Osteocyte (in vitro differentiated cells): ENCODE results near the gene ZNF800. TPM values are rescaled to one million over a fixed set of nuclear protein-coding genes. Genes with fewer than 3 reads are reported as not detected.
A peak's percentile ranks its signal among the peaks of the same experiment; 100 is the strongest.
"Not testable (repeated sequence)": the region's sequence is repeated elsewhere in the genome, so short reads cannot be mapped to it uniquely, and the experiment has no call there.

Experiments
- DNase-seq: peaks from one replicate; pipeline ENCODE4 v3.0.0; 2021; ENCODE audit warnings: mixed read lengths; ENCODE audit not compliant: unreplicated experiment; ENCODE audit errors: extremely low spot score
- H3K27ac Mint-ChIP-seq: one replicate; pipeline ENCODE4 v1.8.0; 2021; ENCODE audit warnings: mild to moderate bottlenecking, mixed read lengths; ENCODE audit not compliant: unreplicated experiment
- H3K27me3 Mint-ChIP-seq: one replicate; pipeline ENCODE4 v1.8.0; 2021; ENCODE audit warnings: mixed read lengths; ENCODE audit not compliant: unreplicated experiment
- H3K36me3 Mint-ChIP-seq: one replicate; pipeline ENCODE4 v1.8.0; 2021; ENCODE audit warnings: mixed read lengths; ENCODE audit not compliant: unreplicated experiment
- H3K4me1 Mint-ChIP-seq: one replicate; pipeline ENCODE4 v1.8.0; 2021; ENCODE audit warnings: mixed read lengths; ENCODE audit not compliant: unreplicated experiment
- H3K4me3 Mint-ChIP-seq: one replicate; pipeline ENCODE4 v1.8.0; 2021; ENCODE audit warnings: mild to moderate bottlenecking, moderate library complexity, mixed read lengths; ENCODE audit not compliant: unreplicated experiment
- H3K9me3 Mint-ChIP-seq: one replicate; pipeline ENCODE4 v1.8.0; 2021; ENCODE audit warnings: mixed read lengths; ENCODE audit not compliant: unreplicated experiment
- total RNA-seq: library from RNA; stranded (reverse); gene quantifications from 2 replicates; pipeline ENCODE4 v1.2.1, GENCODE V29; 2021
- TF ChIP-seq, protein P1 (sequence below): fragments of 200-600 bp; sonication (generic); IDR thresholded peaks from 2 replicates; pipeline ENCODE4 v1.5.0; 2021; ENCODE audit warnings: antibody characterized with exemption, mild to moderate bottlenecking, moderate library complexity

ZNF800 gene
- total RNA-seq, 1 donor from 2014 or later, result 27.7 TPM

DNA sequence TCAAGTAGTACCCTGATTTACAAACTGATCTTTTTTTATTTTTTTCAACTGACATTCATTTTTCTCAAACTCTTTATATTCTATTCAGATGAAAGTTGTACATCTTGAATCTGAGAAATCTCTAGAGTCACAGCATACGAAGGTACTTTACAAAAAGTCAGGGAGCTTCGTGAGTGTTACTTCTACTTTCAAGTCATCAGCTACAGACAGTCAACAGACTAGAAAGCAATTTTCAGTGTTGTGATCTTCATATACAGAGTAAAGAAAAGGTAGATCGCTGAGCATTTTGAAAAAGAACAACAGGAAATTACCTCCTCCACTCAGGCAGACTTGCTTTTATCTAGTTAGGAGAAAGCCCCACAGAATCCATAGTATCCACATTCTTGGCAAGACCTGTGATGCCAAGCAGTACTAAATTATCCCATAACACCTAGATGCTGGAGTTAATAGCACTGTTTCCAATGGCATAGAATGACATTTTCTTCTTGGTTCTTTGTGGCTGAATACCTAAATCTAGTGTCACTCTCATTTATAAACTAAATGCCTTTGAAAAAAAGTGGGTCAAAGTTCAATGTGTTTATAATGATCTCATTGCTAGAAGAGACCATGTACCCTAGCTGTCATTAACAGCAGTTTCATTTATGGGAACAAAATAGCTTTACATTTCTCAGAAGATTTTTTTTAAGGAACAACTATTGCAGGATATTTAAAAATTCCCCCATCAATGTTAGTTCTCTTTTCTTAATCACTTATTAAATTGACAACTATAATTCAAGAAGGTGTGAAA, 12.0 kb upstream of the ZNF800 start:
- no peaks in the 10 kb centered on the region for H3K4me1 Mint-ChIP-seq
- H3K9me3 Mint-ChIP-seq, result no peaks in the 10 kb centered on the region
- peaks cover 72% of the 10 kb centered on the region for H3K27me3 Mint-ChIP-seq
- DNase-seq, result no peak
- H3K36me3 Mint-ChIP-seq, result no peaks in the 10 kb centered on the region
- no peak overlapping the region for H3K4me3 Mint-ChIP-seq
- TF ChIP-seq, protein P1, sequence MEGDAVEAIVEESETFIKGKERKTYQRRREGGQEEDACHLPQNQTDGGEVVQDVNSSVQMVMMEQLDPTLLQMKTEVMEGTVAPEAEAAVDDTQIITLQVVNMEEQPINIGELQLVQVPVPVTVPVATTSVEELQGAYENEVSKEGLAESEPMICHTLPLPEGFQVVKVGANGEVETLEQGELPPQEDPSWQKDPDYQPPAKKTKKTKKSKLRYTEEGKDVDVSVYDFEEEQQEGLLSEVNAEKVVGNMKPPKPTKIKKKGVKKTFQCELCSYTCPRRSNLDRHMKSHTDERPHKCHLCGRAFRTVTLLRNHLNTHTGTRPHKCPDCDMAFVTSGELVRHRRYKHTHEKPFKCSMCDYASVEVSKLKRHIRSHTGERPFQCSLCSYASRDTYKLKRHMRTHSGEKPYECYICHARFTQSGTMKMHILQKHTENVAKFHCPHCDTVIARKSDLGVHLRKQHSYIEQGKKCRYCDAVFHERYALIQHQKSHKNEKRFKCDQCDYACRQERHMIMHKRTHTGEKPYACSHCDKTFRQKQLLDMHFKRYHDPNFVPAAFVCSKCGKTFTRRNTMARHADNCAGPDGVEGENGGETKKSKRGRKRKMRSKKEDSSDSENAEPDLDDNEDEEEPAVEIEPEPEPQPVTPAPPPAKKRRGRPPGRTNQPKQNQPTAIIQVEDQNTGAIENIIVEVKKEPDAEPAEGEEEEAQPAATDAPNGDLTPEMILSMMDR, result no peak
- H3K27ac Mint-ChIP-seq, result no peak overlapping the region

DNA sequence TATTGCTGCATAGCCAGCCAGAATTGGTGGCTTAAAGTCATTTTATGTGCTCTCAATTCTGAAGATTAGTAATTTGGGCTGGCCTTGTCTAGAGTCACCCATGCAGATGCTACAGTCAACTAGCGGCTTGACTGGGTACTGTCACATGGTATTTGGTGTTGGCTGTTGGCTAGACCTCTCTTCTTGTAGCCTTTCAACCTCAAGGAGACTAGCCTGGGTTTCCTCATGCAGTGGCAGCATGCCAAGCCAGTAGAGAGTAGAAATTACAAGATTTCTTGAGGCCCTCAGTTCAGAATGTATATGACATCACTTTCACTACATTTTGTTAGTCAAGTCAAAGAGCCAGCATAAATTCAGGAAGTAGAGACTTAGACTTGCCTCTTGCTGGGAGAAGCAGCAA, 3.7 kb upstream of the ZNF800 start:
- H3K4me1 Mint-ChIP-seq, result peaks cover 13% of the 10 kb centered on the region
- H3K27ac Mint-ChIP-seq, result no peak overlapping the region
- H3K4me3 Mint-ChIP-seq, result no peak overlapping the region
- DNase-seq, result no peak
- H3K9me3 Mint-ChIP-seq, result no peaks in the 10 kb centered on the region
- no peaks in the 10 kb centered on the region for H3K36me3 Mint-ChIP-seq
- peaks cover 43% of the 10 kb centered on the region for H3K27me3 Mint-ChIP-seq
- TF ChIP-seq, protein P1, result no peak

DNA sequence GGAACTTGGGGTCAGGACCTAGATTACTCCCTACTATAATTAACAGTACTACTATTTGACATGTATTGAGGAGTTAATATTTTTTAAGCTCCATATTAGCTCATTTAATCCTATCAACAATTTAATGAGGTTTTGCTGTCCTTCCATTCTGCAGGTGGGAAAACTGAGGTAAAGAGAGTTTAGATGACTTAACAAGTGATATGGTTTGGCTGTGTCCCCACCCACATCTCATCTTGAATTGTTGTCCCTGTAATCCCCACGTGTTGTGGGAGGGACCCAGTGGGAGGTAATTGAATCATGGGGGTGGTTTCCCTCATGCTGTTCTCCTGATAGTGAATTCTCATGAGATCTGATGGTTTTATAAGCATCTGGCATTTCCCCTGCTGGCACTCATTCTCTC, 2.6 kb upstream of the ZNF800 start:
- peaks cover 23% of the 10 kb centered on the region for H3K4me1 Mint-ChIP-seq
- H3K36me3 Mint-ChIP-seq, H3K4me3 Mint-ChIP-seq, H3K27ac Mint-ChIP-seq, DNase-seq, H3K9me3 Mint-ChIP-seq: not testable (repeated sequence)
- peaks cover 34% of the 10 kb centered on the region for H3K27me3 Mint-ChIP-seq

DNA sequence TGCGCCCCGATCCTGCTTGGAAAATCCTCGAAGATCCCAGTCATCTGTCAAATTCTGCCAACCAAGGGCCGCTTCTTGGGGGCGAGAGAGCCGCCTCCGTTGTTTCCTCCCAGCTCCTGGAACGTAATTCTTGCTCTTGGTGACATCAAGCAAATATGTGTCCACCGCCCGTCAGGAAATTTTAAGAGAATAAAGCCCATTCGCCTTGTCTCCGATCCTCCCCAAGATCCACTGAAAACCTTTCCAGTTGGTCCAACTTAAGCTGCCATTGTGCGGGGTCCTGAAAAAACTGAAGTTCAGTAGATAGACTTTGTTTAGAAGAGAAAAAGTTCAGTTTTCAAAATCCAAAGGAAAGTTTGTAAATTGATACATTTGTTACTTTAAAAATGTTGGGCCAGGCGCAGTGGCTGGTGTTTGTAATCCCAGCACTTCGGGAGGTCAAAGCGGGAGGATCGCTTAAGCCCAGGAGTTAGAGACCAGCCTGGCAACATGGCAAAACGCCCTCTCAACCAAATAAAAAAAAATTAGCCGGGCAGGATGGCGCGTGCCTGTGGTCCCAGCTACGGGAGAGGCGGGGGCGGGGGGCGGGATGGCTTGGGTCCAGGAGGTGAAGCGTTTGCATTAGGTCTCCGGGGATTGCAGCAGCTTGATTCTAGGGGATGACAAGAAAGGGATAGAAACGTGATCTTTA, 1.0 kb upstream of the ZNF800 start:
- peaks cover 20% of the 10 kb centered on the region for H3K27me3 Mint-ChIP-seq

DNA sequence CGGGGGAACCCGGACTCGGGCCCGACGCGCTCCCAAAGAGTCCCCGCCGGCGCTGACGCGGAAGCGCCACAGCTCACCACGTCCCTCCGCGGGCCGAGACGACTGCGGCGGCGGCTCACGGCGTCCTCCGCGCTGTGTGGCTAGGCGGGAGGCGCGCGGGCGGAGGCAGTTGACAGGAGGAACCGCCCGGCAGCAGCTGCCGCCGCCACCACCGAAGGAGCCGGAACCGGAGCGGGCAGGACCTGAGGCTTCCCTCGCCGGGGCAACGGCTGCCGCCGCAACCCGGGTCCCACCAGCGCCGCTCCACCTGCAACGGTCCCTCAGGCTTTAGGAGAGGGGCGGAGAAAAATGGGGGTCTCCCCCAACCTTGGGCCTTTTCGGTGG, 334 bp downstream of the ZNF800 start:
- TF ChIP-seq, protein P1, result no peak
- H3K36me3 Mint-ChIP-seq, result peaks cover 18% of the 10 kb centered on the region
- H3K4me3 Mint-ChIP-seq, result peak overlapping the region; percentile 93
- no peaks in the 10 kb centered on the region for H3K9me3 Mint-ChIP-seq
- peak overlapping the region; percentile 95 for H3K27ac Mint-ChIP-seq
- peaks cover 14% of the 10 kb centered on the region for H3K27me3 Mint-ChIP-seq
- peaks cover 28% of the 10 kb centered on the region for H3K4me1 Mint-ChIP-seq
- DNase-seq, result peak; percentile 88

More for the DNA sequence above, 1.0 kb upstream of the ZNF800 start:
- H3K9me3 Mint-ChIP-seq, result no peaks in the 10 kb centered on the region
- H3K36me3 Mint-ChIP-seq, result peaks cover 11% of the 10 kb centered on the region
- H3K4me3 Mint-ChIP-seq, result peak overlapping the region; percentile 83
- H3K4me1 Mint-ChIP-seq, result peaks cover 28% of the 10 kb centered on the region
- peak overlapping the region; percentile 93 for H3K27ac Mint-ChIP-seq
- DNase-seq, result no peak
- TF ChIP-seq, protein P1, result no peak
